IPS-18c (cell line): ENCODE results near the gene NNT.
A peak's percentile ranks its signal among the peaks of the same experiment; 100 is the strongest.
"Not testable (repeated sequence)": the region's sequence is repeated elsewhere in the genome, so short reads cannot be mapped to it uniquely, and the experiment has no call there.

Experiments
- H3K4me3 ChIP-seq: 2 replicates; pipeline ENCODE4 v1.7.0; 2013; ENCODE audit warnings: low read depth, mild to moderate bottlenecking, low read length, moderate library complexity; ENCODE audit not compliant: insufficient read depth
- H3K9me3 ChIP-seq: one replicate; pipeline ENCODE4 v1.6.1; 2013; ENCODE audit warnings: mild to moderate bottlenecking, low read length, moderate library complexity; ENCODE audit not compliant: control insufficient read depth, insufficient read depth

The NNT gene

DNA sequence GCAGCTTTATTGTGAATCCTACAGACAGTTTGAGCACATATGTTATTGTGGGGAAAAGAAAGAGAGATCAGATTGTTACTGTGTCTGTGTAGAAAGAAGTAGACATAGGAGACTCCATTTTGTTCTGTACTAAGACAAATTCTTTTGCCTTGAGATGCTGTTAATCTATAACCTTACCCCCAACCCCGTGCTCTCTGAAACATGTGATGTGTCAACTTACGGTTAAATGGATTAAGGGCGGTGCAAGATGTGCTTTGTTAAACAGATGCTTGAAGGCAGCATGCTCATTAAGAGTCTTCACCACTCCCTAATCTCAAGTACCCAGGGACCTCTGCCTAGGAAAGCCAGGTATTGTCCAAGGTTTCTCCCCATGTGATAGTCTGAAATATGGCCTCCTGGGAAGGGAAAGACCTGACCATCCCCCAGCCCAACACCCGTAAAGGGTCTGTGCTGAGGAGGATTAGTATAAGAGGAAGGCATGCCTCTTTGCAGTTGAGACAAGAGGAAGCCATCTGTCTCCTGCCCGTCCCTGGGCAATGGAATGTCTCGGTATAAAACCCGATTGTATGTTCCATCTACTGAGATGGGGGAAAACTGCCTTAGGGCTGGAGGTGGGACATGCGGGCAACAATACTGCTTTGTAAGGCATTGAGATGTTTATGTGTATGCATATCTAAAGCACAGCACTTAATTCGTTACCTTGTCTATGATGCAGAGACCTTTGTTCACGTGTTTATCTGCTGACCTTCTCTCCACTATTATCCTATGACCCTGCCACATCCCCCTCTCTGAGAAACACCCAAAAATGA, 22.4 kb upstream of the NNT start:
- H3K4me3 ChIP-seq, H3K9me3 ChIP-seq: not testable (repeated sequence)

- no peak overlapping the region for H3K4me3 ChIP-seq
- H3K9me3 ChIP-seq: peaks cover 2% of the 10 kb centered on the region
Measured at GRCh38 chr5:43581398-43581797, 21.6 kb upstream of the NNT start.

GRCh38 chr5:43582082-43583005, 20.6 kb upstream of the NNT start:
- H3K4me3 ChIP-seq: no peak overlapping the region

GRCh38 chr5:43583724-43584123, 19.3 kb upstream of the NNT start:
- Histone ChIP-seq H3K9me3 (peaks cover 2% of the 10 kb centered on the region), H3K4me3 (no peak overlapping the region)

More at GRCh38 chr5:43582082-43583005, 20.6 kb upstream of the NNT start:
- peaks cover 2% of the 10 kb centered on the region for H3K9me3 ChIP-seq

DNA sequence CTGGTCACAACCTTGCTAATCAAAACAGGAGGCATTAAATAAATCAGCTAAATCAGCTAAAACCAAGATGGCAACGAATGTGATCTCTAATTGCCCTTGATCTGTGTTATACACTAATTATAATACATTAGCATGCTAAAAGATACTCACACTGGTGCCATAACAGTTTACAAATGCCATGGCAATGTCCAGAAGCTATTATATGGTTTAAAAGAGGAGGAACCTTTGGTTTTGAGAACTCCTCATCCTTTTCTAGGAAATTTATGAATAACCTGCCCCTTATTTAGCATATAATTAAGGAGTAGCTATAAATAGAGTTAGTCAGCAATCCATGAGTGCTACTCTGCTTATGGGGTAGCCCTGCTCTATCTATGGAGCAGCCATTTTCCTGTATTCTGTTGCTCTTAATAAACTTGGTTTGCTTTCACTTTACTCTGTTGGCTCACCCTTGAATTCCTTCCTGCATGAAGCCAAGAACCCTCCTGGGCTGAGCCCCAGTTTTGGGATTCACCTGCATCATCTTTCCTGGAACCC, 18.7 kb upstream of the NNT start:
- no peaks in the 10 kb centered on the region for H3K9me3 ChIP-seq
- H3K4me3 ChIP-seq: no peak overlapping the region

GRCh38 chr5:43588842-43589241, 14.1 kb upstream of the NNT start:
- H3K4me3 ChIP-seq: no peak overlapping the region
- no peaks in the 10 kb centered on the region for H3K9me3 ChIP-seq

- Histone ChIP-seq H3K4me3 (no peak overlapping the region), H3K9me3 (no peaks in the 10 kb centered on the region)
Measured at GRCh38 chr5:43589310-43589709, 13.7 kb upstream of the NNT start.

- H3K4me3 ChIP-seq: no peak overlapping the region
- no peaks in the 10 kb centered on the region for H3K9me3 ChIP-seq
Measured at GRCh38 chr5:43590700-43591099, 12.3 kb upstream of the NNT start.

GRCh38 chr5:43592363-43592762, 10.6 kb upstream of the NNT start:
- H3K4me3 ChIP-seq: no peak overlapping the region

GRCh38 chr5:43598927-43599326, 4.1 kb upstream of the NNT start:
- H3K4me3 ChIP-seq, H3K9me3 ChIP-seq: not testable (repeated sequence)

More at GRCh38 chr5:43592363-43592762, 10.6 kb upstream of the NNT start:
- H3K9me3 ChIP-seq: no peaks in the 10 kb centered on the region

DNA sequence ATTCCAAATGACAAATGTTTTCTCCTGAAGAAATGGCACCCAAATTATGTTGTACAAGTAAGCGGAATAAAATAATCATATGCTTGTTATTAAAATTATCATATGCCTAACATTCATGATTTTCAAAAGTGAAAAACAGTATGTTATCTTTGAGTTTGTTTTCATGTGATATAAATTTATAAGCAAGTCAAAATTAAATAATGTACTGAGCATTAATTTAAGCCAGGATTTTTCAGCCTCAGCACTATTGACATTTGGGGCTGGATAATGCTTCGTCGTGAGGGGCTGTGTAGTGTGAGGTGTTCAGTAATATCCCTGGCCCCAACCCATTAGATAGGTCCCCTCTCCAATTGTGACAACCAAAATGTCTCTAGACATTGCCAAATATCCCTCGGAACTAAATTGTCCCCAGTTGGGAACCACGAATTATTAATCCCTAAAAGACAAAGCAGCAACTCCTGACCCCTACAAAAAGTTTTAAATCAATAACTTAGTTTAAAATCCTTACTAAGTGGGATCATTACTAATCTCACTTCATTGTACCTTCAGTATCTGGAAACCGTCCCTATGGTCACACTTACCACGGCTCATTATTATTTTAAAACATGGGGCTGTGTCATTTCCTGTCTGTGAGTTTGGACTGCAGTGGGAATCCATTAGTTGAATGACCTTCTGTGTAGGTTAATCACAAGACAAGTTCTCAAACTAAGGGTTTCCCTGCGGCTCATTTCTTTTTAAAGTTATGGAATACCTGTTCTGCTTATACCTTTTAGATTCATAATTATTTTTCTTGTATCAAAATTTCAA, 1.3 kb upstream of the NNT start:
- Histone ChIP-seq H3K4me3 (peak overlapping the region; percentile 81), H3K9me3 (no peaks in the 10 kb centered on the region)

DNA sequence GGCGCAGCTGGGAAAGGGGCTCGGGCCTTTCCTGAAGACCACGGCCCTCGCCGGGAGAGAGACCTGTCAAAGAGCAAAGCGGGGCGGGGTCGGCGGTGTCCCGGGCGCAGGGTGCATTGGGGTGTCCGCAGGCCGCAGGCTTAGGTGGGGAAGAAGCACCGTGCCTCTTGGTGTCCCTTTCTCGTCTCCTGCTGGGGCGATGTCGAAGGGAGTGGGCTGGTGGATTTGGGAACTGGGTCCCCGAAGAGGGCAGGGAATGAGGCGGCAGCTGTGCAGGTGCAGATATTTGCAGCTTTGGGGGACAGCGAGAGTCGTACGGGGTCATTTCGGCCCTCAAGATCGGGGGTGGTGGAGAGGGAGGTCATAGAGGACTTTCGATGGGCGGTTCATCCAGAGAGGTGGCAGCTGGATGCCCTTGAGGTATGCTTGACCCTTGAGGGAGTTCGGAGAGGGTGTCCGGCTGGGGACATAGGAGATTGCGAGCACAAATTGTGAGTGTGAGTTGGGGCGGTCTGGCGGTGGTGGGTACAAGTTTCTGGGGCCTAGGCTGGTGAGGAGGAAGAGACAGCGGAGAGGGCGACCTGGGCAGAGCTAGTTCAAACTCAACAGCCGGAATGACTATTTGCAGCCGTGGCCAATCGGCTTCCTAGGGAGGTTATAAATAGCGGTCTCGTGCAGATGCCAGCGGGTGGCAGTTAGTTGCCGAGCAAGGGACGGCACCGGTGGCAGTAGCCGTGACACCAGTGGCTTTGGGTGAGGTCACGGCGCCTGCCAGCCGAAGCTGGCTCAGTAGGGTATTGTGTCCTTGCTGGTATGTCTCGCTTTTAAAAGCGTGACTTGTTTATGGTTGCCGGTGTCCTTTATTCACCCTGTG, 601 bp downstream of the NNT start:
- no peaks in the 10 kb centered on the region for H3K9me3 ChIP-seq
- H3K4me3 ChIP-seq: peak overlapping the region; percentile 81

DNA sequence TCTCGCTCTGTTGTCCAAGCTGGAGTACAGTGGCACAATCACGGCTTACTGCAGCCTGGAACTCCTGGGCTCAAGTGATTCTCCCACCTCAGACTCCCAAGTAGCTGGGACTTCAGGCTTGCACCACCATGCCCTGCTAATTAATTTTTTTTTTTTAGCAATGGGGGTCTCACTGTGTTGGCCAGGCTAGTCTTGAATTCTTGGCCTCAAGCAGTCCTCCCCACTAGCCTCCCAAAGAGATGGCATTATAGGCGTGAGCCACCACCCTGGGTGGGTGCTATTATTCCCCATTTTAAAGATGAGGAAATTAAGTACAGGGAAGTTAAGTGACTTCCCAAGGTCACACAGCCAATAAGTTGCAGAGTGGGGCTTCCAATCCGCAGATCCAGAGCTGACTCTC, 1.7 kb downstream of the NNT start:
- H3K9me3 ChIP-seq: no peaks in the 10 kb centered on the region
- H3K4me3 ChIP-seq: no peak overlapping the region

GRCh38 chr5:43606351-43606750, 3.4 kb downstream of the NNT start:
- H3K9me3 ChIP-seq: no peaks in the 10 kb centered on the region
- no peak overlapping the region for H3K4me3 ChIP-seq

- H3K9me3 ChIP-seq: no peaks in the 10 kb centered on the region
- no peak overlapping the region for H3K4me3 ChIP-seq
Measured at GRCh38 chr5:43608406-43608805, 5.4 kb downstream of the NNT start.

- no peaks in the 10 kb centered on the region for H3K9me3 ChIP-seq
- no peak overlapping the region for H3K4me3 ChIP-seq
Measured at GRCh38 chr5:43609752-43610151, 6.8 kb downstream of the NNT start.
